HepG2 (cell line): ENCODE measurements around the gene TBC1D32.

ENCODE experiments used
- CBX5 ChIP-seq: sonication (generic); formaldehyde crosslinking; IDR thresholded peaks from 2 replicates; pipeline ENCODE4 v1.4.0; 2020; ENCODE audit warnings: missing genetic modification reagents, borderline replicate concordance
- FOXK1 ChIP-seq: sonication (generic); formaldehyde crosslinking; IDR thresholded peaks from 2 replicates; pipeline ENCODE4 v1.4.0; 2020; ENCODE audit warnings: low read depth, missing genetic modification reagents, borderline replicate concordance
- POLR2A ChIP-seq, 2 experiments: IDR thresholded peaks; 2 replicates each; pipeline ENCODE4 v1.6.1; 2011; ENCODE audit warnings: low read depth in 2 of 2, low read length in 2 of 2, mild to moderate bottlenecking in 1 of 2, moderate library complexity in 1 of 2; ENCODE audit not compliant: insufficient read depth in 1 of 2
- STAT5B ChIP-seq: sonication (generic); formaldehyde crosslinking; IDR thresholded peaks from 2 replicates; pipeline ENCODE4 v1.4.0; 2020; ENCODE audit warnings: missing genetic modification reagents
- ZBTB1 ChIP-seq: sonication (generic); formaldehyde crosslinking; IDR thresholded peaks from 2 replicates; pipeline ENCODE4 v1.4.0; 2020; ENCODE audit warnings: missing genetic modification reagents, borderline replicate concordance
- ZNF563 ChIP-seq: sonication (generic); formaldehyde crosslinking; IDR thresholded peaks from 2 replicates; pipeline ENCODE4 v1.8.0; 2022; ENCODE audit warnings: mild to moderate bottlenecking, moderate library complexity, missing genetic modification reagents
- TF ChIP-seq, protein P1 (sequence below): IDR thresholded peaks from 2 replicates; pipeline ENCODE4 v1.6.1; 2016
- TF ChIP-seq, protein P2 (sequence below): sonication (generic); formaldehyde crosslinking; IDR thresholded peaks from 2 replicates; pipeline ENCODE4 v1.4.0; 2020; ENCODE audit warnings: missing genetic modification reagents

- TF ChIP-seq STAT5B (CRISPR knock-in tag): no peak
- TF ChIP-seq POLR2A (IDR thresholded peaks at IDR 0.05; ENCODE audit: insufficient read depth in 1 of 2, low read depth in 2 of 2, low read length in 2 of 2): no peak
- no peak for TF ChIP-seq ZBTB1 (CRISPR knock-in tag)
- TF ChIP-seq ZNF563 (CRISPR knock-in tag): no peak
- TF ChIP-seq, protein P1, sequence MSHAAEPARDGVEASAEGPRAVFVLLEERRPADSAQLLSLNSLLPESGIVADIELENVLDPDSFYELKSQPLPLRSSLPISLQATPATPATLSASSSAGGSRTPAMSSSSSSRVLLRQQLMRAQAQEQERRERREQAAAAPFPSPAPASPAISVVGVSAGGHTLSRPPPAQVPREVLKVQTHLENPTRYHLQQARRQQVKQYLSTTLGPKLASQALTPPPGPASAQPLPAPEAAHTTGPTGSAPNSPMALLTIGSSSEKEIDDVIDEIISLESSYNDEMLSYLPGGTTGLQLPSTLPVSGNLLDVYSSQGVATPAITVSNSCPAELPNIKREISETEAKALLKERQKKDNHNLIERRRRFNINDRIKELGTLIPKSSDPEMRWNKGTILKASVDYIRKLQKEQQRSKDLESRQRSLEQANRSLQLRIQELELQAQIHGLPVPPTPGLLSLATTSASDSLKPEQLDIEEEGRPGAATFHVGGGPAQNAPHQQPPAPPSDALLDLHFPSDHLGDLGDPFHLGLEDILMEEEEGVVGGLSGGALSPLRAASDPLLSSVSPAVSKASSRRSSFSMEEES (CRISPR knock-in tag): no peak
- no peak for TF ChIP-seq CBX5 (CRISPR knock-in tag)
- TF ChIP-seq, protein P2, sequence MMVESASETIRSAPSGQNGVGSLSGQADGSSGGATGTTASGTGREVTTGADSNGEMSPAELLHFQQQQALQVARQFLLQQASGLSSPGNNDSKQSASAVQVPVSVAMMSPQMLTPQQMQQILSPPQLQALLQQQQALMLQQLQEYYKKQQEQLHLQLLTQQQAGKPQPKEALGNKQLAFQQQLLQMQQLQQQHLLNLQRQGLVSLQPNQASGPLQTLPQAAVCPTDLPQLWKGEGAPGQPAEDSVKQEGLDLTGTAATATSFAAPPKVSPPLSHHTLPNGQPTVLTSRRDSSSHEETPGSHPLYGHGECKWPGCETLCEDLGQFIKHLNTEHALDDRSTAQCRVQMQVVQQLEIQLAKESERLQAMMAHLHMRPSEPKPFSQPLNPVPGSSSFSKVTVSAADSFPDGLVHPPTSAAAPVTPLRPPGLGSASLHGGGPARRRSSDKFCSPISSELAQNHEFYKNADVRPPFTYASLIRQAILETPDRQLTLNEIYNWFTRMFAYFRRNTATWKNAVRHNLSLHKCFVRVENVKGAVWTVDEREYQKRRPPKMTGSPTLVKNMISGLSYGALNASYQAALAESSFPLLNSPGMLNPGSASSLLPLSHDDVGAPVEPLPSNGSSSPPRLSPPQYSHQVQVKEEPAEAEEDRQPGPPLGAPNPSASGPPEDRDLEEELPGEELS: no peak
- no peak for TF ChIP-seq FOXK1 (CRISPR knock-in tag)
Measured at GRCh38 chr6:121183742-121184141, 150.5 kb downstream of the TBC1D32 start.
